Posterior vena cava (tissue), 2 donors: Measurements from ENCODE around the gene USB1. TPM values are rescaled to one million over a fixed set of nuclear protein-coding genes. Genes with fewer than 3 reads are reported as not detected.

Experiments
- DNase-seq: peaks from one replicate; pipeline ENCODE4 v3.0.0-alpha.2; 2020; ENCODE audit warnings: low spot score
- intact Hi-C, 2 donors: fragments of 100-400 bp; cut with DNase I; formaldehyde crosslinking; loops; one replicate each; pipeline versions ENCODE4 v1.14.1 to v1.14.2; 2022 to 2023
- total RNA-seq, 2 donors: library from RNA; stranded (reverse); fragmentation: NEBNext Ultra II Directional; extraction: Animal tissue kit (Norgen Biotek cat#: 25700); gene quantifications; one replicate each; pipeline ENCODE4 v1.2.1, GENCODE V29; 2021
- donor health status: DM: yes; HTN: yes; CAD: no.
- donor health status: DM: yes; HTN: yes; CAD: no.

The USB1 gene
- total RNA-seq, 2 donors from 2014 or later, result 34.1 to 39.0 TPM

- no peak for DNase-seq
- intact Hi-C loops, result no loop called here
Measured at GRCh38 chr16:58054289-58054688, 53.1 kb downstream of the USB1 start.

- DNase-seq, result no peak
- intact Hi-C loops, result no loop called here
Measured at GRCh38 chr16:58056580-58056979, 55.4 kb downstream of the USB1 start.

- intact Hi-C loops, result no loop called here
- DNase-seq, result no peak
Measured at GRCh38 chr16:58057121-58057520, 55.9 kb downstream of the USB1 start.

- no peak for DNase-seq
- intact Hi-C loops, result no loop called here
Measured at GRCh38 chr16:58057784-58058183, 56.6 kb downstream of the USB1 start.

GRCh38 chr16:58062821-58063220 lies 61.6 kb downstream of the USB1 start:
- intact Hi-C loops, result no loop called here
- DNase-seq, result no peak

GRCh38 chr16:58063377-58064076 lies 62.3 kb downstream of the USB1 start:
- intact Hi-C loops, result no loop called here
- DNase-seq, result no peak

GRCh38 chr16:58070585-58070984 lies 69.4 kb downstream of the USB1 start:
- intact Hi-C loops, result no loop called here
- DNase-seq, result no peak

Other genes with a start within 250 kb of the USB1 start
- gene KIFC3, start 198.9 kb upstream of the USB1 start, total RNA-seq, result 10 to 100 TPM; 63.9 to 67.7 TPM
- gene CNGB1, start 30.3 kb upstream of the USB1 start, total RNA-seq, result not detected
- 1 to 10 TPM; 7.1 to 7.5 TPM for gene ZNF319, start 735 bp upstream of the USB1 start, total RNA-seq
- gene MMP15, start 24.3 kb downstream of the USB1 start, total RNA-seq, result 1 to 10 TPM; 4.4 to 5.8 TPM
- 10 to 100 TPM; 14.5 to 15.3 TPM for gene CFAP20, start 128.0 kb downstream of the USB1 start, total RNA-seq
- 10 to 100 TPM; 39.9 to 41.8 TPM for gene CSNK2A2, start 196.7 kb downstream of the USB1 start, total RNA-seq